AG04450 (cell line): ENCODE results near the gene LTN1. TPM values are rescaled to one million over a fixed set of nuclear protein-coding genes. Genes with fewer than 3 reads are reported as not detected.

Experiments used
- CTCF ChIA-PET: fragments of 300-600, 350-600 bp; formaldehyde crosslinking; extraction: SDS; loops from one replicate; lab custom pipeline; 2022; ENCODE audit warnings: antibody characterized with exemption, inconsistent platforms; lab: Charles Lee
- POLR2A ChIA-PET: fragments of 350-600 bp; formaldehyde crosslinking; extraction: SDS; loops from one replicate; lab custom pipeline; 2021; ENCODE audit warnings: antibody characterized with exemption, inconsistent platforms; lab: Yijun Ruan, JAX
- DNase-seq: peaks from one replicate; pipeline ENCODE4 v3.0.0-alpha.2; 2011; ENCODE audit warnings: low read depth, low spot score
- H3K27ac ChIP-seq: one replicate; pipeline ENCODE4 v1.5.1; 2012; ENCODE audit warnings: low read depth, low read length, control low read depth
- H3K27me3 ChIP-seq: one replicate; pipeline ENCODE4 v1.6.0; 2012; ENCODE audit warnings: low read length; ENCODE audit not compliant: control insufficient read depth, insufficient read depth
- H3K4me3 ChIP-seq: 2 replicates; pipeline ENCODE4 v1.5.1; 2011; ENCODE audit warnings: mild to moderate bottlenecking, low read depth, low read length, control low read depth
- H3K9me3 ChIP-seq: 2 replicates; pipeline ENCODE4 v1.5.1; 2012; ENCODE audit warnings: low read length; ENCODE audit not compliant: control insufficient read depth, insufficient read depth
- CTCF ChIP-seq: IDR thresholded peaks from 2 replicates; pipeline ENCODE4 v1.5.1; 2011; ENCODE audit warnings: low read depth, low read length, control low read depth, inconsistent platforms
- polyA plus RNA-seq: library from polyadenylated mRNA; depleted of rRNA; stranded (reverse); fragments of >200 nt; gene quantifications from 2 replicates; pipeline ENCODE4 v1.2.3, GENCODE V29; 2011

Gene LTN1
- polyA plus RNA-seq, 1 experiment = 14.4 TPM

GRCh38 chr21:28944296-28944695 lies 48.4 kb downstream of the LTN1 start:
- no peaks in the 10 kb centered on the region for H3K27me3 ChIP-seq
- H3K27ac ChIP-seq = no peak overlapping the region
- H3K9me3 ChIP-seq = no peaks in the 10 kb centered on the region
- POLR2A ChIA-PET = no interaction called here
- CTCF ChIA-PET = interaction anchor here (3.2 kb wide), 1 partner anchor 199 kb away, joined by 21 read pairs; no protein-coding TSS in a partner anchor
- no peak for TF ChIP-seq CTCF
- H3K4me3 ChIP-seq = no peak overlapping the region
- DNase-seq = no peak

- Histone ChIP-seq H3K9me3 (no peaks in the 10 kb centered on the region), H3K27me3 (no peaks in the 10 kb centered on the region), H3K4me3 (no peak overlapping the region), H3K27ac (no peak overlapping the region)
- no peak for DNase-seq
- ChIA-PET POLR2A (no interaction called here), CTCF (interaction anchor here (3.2 kb wide), 1 partner anchor 198 kb away, joined by 21 read pairs; no protein-coding TSS in a partner anchor)
- TF ChIP-seq CTCF = no peak
These were observed 49.0 kb downstream of the LTN1 start for GRCh38 chr21:28943631-28944030.

GRCh38 chr21:28938726-28939125 lies 54.0 kb downstream of the LTN1 start:
- Histone ChIP-seq H3K27ac (no peak overlapping the region), H3K27me3 (no peaks in the 10 kb centered on the region), H3K4me3 (no peak overlapping the region), H3K9me3 (no peaks in the 10 kb centered on the region)
- no peak for TF ChIP-seq CTCF
- no peak for DNase-seq
- POLR2A ChIA-PET = no interaction called here
- CTCF ChIA-PET = interaction anchor here (1.2 to 3.7 kb wide), 6 partner anchors 14 to 601 kb away, joined by 3 to 84 read pairs (median 5); no protein-coding TSS in a partner anchor

GRCh38 chr21:28937737-28938136 lies 54.9 kb downstream of the LTN1 start:
- ChIA-PET POLR2A (no interaction called here), CTCF (interaction anchor here (1.3 to 3.7 kb wide), 2 partner anchors 192 to 193 kb away, joined by 4 to 84 read pairs; no protein-coding TSS in a partner anchor)
- H3K9me3 ChIP-seq = no peaks in the 10 kb centered on the region
- no peaks in the 10 kb centered on the region for H3K27me3 ChIP-seq
- TF ChIP-seq CTCF = no peak
- no peak for DNase-seq
- H3K27ac ChIP-seq = no peak overlapping the region
- H3K4me3 ChIP-seq = no peak overlapping the region

- no peak for DNase-seq
- POLR2A ChIA-PET = no interaction called here
These were observed 56.0 kb downstream of the LTN1 start for GRCh38 chr21:28936721-28937120.

More at GRCh38 chr21:28936721-28937120, 56.0 kb downstream of the LTN1 start:
- Histone ChIP-seq H3K27ac (no peak overlapping the region), H3K27me3 (no peaks in the 10 kb centered on the region), H3K4me3 (no peak overlapping the region), H3K9me3 (no peaks in the 10 kb centered on the region)
- CTCF ChIA-PET = interaction anchor here (0.5 to 1.3 kb wide), 2 partner anchors 191 to 1842 kb away, joined by 4 to 5 read pairs; no protein-coding TSS in a partner anchor
- no peak for TF ChIP-seq CTCF
